Measurements from ENCODE around the gene GRAMD1B. TPM values are rescaled to one million over a fixed set of nuclear protein-coding genes. Genes with fewer than 3 reads are reported as not detected.
A peak's percentile ranks its signal among the peaks of the same experiment; 100 is the strongest.

GRAMD1B gene
- total RNA-seq, 4 donors from 2014 or later: 31.4 to 152 (median 123) TPM

DNA sequence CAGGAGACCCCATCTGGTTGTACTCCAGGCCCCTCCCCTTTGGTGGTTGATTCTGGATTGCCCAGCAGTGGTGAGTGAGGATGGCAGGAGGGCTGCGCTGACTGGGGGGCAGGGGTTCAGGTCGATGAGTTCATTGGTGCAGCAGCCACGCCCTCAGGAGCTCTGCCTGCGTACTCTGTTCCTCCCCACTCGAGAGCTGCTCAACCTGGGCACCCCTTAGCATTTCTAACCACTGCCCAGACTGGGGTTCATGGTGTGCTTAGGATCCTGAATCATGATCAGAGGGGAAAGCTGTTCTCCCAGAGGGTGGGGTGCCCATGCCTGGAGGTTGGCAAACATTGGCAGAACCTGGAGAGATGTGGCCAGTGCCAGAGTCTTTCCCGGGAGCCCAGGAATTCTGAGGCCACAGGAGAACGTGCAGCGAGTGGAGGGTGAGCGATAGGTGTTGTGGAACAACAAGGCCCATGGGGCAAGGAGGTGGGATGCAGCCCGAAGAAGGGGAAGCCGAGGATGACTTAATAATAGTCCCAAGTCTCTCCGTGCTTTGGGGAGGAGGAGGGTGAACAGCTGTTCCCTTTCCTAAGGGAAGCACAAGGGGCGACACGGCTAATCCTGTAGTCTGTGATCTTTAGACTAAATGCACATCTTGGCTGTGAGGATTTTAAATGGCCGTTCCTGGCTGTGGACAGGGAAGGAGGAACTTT lies 148.9 kb downstream of the GRAMD1B start:
- no peak for DNase-seq
- H3K27me3 ChIP-seq: no peaks in the 10 kb centered on the region
- H3K36me3 ChIP-seq: no peaks in the 10 kb centered on the region
- TF ChIP-seq POLR2A (IDR thresholded peaks at IDR 0.05): no peak
- TF ChIP-seq, protein P1, sequence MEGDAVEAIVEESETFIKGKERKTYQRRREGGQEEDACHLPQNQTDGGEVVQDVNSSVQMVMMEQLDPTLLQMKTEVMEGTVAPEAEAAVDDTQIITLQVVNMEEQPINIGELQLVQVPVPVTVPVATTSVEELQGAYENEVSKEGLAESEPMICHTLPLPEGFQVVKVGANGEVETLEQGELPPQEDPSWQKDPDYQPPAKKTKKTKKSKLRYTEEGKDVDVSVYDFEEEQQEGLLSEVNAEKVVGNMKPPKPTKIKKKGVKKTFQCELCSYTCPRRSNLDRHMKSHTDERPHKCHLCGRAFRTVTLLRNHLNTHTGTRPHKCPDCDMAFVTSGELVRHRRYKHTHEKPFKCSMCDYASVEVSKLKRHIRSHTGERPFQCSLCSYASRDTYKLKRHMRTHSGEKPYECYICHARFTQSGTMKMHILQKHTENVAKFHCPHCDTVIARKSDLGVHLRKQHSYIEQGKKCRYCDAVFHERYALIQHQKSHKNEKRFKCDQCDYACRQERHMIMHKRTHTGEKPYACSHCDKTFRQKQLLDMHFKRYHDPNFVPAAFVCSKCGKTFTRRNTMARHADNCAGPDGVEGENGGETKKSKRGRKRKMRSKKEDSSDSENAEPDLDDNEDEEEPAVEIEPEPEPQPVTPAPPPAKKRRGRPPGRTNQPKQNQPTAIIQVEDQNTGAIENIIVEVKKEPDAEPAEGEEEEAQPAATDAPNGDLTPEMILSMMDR (IDR thresholded peaks at IDR 0.05): no peak
- peaks cover 0 to 9% (median 0%) of the 10 kb centered on the region in 4 donors for H3K4me1 ChIP-seq
- H3K4me3 ChIP-seq: no peak overlapping the region
- H3K9me3 ChIP-seq: no peaks in the 10 kb centered on the region
- no peak overlapping the region for H3K27ac ChIP-seq

DNA sequence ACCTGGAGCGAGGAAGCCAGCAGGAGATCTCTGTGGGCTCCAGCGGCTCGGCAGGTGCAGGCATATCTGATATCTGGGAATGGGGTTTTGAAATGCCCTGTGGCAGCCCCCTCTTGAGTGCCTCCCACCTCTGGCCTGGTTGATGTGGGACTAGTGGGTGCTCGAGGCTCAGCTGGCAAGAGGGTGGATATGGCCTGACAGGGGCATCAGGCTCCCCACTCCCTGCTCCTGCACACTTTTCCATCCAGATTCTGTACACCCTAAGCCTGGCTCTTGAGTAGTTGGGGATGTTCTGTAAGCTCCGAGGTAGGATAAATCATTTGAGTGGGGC lies 149.4 kb downstream of the GRAMD1B start:
- Histone ChIP-seq H3K27me3 (no peaks in the 10 kb centered on the region), H3K9me3 (no peaks in the 10 kb centered on the region), H3K36me3 (no peaks in the 10 kb centered on the region), H3K4me1 (peaks cover 0 to 9% (median 0%) of the 10 kb centered on the region in 4 donors), H3K27ac (no peak overlapping the region), H3K4me3 (no peak overlapping the region)
- DNase-seq: peak in 1 of 3 donors; percentile 24
- TF ChIP-seq POLR2A (IDR thresholded peaks at IDR 0.05): no peak
- TF ChIP-seq, protein P1 (IDR thresholded peaks at IDR 0.05): no peak

DNA sequence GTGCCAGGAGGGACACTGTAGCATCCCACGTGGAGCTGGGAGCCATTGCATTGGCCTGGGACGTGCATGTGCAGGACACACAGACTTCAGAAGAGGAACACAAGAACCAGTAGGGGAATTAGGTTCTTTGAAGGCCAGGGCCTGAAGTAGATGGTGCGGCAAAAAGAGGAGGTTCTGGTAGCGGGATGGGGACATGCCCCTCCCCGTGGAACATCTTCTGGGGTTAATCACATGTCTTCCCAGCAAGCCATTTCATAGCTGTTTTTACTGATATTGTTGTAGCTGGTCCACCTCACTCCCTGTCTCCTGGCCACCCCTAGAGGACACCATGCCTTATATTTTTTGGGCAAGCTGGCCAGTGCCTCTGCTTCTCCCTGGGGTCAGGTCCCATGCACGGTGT lies 150.1 kb downstream of the GRAMD1B start:
- Histone ChIP-seq H3K4me3 (no peak overlapping the region), H3K27me3 (no peaks in the 10 kb centered on the region), H3K9me3 (no peaks in the 10 kb centered on the region), H3K36me3 (no peaks in the 10 kb centered on the region), H3K27ac (no peak overlapping the region), H3K4me1 (peaks cover 0 to 15% (median 0%) of the 10 kb centered on the region in 4 donors)
- TF ChIP-seq POLR2A (IDR thresholded peaks at IDR 0.05): no peak
- TF ChIP-seq, protein P1 (IDR thresholded peaks at IDR 0.05): no peak
- DNase-seq: no peak

DNA sequence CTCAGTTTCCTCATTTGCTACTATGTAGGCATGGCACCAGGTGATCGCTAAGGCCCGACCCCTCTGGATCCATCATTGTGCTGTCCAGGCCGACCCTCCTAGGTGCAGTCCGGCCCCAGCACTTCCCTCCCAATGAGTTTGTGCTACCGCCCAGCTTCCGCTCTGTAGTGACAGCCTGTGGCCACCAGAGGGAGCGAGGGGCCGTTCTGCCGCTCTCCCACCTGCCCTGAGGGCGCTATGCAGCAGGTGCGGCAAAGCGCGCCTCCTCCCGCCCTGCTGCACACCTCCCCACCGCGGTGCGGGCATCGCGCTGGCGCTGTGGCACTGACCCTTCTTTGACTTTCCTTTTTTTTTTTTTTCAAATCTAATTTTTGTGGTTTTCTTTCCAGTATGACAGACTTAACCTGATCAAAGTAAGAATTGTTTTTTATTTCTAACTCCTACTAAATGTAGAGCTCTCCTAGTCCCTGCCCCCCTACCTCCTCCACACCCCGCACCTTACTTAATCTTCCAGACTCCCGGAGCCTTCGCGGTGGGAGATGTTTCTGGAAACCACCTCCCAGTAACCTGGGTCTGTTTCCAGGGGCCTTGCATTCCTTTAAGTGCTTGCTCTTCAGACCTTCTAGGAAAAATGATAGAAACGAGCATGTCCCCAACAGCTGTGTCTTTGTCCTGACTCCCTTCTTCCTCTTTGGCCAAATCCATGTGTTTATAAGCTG lies 150.6 kb downstream of the GRAMD1B start:
- no peaks in the 10 kb centered on the region for H3K9me3 ChIP-seq
- H3K4me3 ChIP-seq: no peak overlapping the region
- H3K36me3 ChIP-seq: no peaks in the 10 kb centered on the region
- peak; percentile 35 to 85 (median 82) for DNase-seq
- peaks cover 0 to 21% (median 0%) of the 10 kb centered on the region in 4 donors for H3K4me1 ChIP-seq
- no peak overlapping the region for H3K27ac ChIP-seq
- H3K27me3 ChIP-seq: no peaks in the 10 kb centered on the region
- TF ChIP-seq, protein P1 (IDR thresholded peaks at IDR 0.05): peak; percentile 49 to 96 (median 90)
- TF ChIP-seq POLR2A (IDR thresholded peaks at IDR 0.05): no peak

DNA sequence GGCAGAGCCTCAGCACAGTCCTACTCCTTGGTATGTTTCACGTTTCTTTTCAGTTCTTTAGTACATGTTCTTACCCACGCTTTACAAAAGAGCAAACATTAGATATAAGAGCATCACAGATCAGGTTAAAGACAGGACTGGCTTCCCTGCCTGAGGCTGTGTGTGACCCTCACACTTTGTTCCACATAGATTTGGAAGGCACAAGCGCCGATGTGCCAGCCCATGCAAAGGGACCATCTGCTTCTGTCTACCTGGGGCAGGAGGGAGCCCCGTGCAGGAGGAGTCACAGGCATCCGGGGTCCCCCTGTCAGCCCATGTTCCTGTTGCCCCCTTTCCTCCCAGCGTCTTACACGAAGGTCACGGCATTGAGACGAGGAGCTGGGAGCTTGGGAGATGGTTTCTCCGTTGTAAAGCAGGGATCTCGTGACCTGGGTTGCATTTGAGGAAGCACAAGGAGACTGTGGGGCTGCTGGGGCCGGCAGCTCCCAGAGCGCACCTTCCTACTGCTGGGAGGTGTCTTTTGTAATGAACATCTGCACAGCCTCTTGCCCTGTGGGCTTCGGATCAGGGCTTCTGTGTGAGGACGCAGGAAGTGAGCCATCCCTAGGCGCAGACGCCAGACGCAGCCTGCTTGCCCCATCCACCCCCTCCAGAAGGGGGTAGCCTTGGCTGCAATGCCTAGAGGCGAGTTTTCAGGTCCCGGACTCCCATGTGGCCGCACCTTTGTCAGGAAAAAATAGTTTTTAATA lies 151.8 kb downstream of the GRAMD1B start:
- Histone ChIP-seq H3K27ac (no peak overlapping the region), H3K9me3 (no peaks in the 10 kb centered on the region), H3K27me3 (no peaks in the 10 kb centered on the region), H3K36me3 (no peaks in the 10 kb centered on the region), H3K4me1 (peaks cover 0 to 32% (median 0%) of the 10 kb centered on the region in 4 donors), H3K4me3 (no peak overlapping the region)
- DNase-seq: peak in 1 of 3 donors; percentile 37
- TF ChIP-seq POLR2A (IDR thresholded peaks at IDR 0.05): no peak
- TF ChIP-seq, protein P1 (IDR thresholded peaks at IDR 0.05): no peak
